WTC11 (cell line): ENCODE measurements around the gene KRR1. TPM values are rescaled to one million over a fixed set of nuclear protein-coding genes. Genes with fewer than 3 reads are reported as not detected.

ENCODE experiments used
- ATAC-seq: fragments of 200-7000 bp; cut with Tn5 transposase; 2 replicates; pipeline ENCODE4 v1.10.0; 2021; ENCODE audit warnings: mild to moderate bottlenecking, moderate library complexity
- CTCF ChIA-PET: fragments of 300-600 bp; sonication (Branson Sonifier 250); formaldehyde crosslinking; loops from one replicate; lab custom pipeline; 2021; ENCODE audit warnings: antibody characterized with exemption; lab: Charles Lee
- POLR2A ChIA-PET: fragments of 350-600 bp; sonication (Branson Sonifier 250); formaldehyde crosslinking; loops from one replicate; lab custom pipeline; 2021; ENCODE audit warnings: antibody characterized with exemption; lab: Charles Lee
- DNase-seq: peaks from one replicate; pipeline ENCODE4 v3.0.0; 2021; ENCODE audit warnings: low spot score
- H3K27ac Mint-ChIP-seq: 2 replicates; pipeline ENCODE4 v1.8.0; 2021; ENCODE audit warnings: mixed read lengths
- H3K27me3 Mint-ChIP-seq: 2 replicates; pipeline ENCODE4 v1.8.0; 2021; ENCODE audit warnings: low read depth, mild to moderate bottlenecking, moderate library complexity, mixed read lengths
- H3K36me3 Mint-ChIP-seq: 2 replicates; pipeline ENCODE4 v1.8.0; 2021; ENCODE audit warnings: mixed read lengths
- H3K4me1 Mint-ChIP-seq: 2 replicates; pipeline ENCODE4 v1.8.0; 2022; ENCODE audit warnings: mixed read lengths
- H3K4me3 Mint-ChIP-seq: 2 replicates; pipeline ENCODE4 v1.8.0; 2021; ENCODE audit warnings: mild to moderate bottlenecking, moderate library complexity, mixed read lengths
- H3K9me3 Mint-ChIP-seq: 2 replicates; pipeline ENCODE4 v1.8.0; 2021; ENCODE audit warnings: mixed read lengths
- ATF1 ChIP-seq: sonication (generic); formaldehyde crosslinking; IDR thresholded peaks from 2 replicates; pipeline ENCODE4 v1.8.1; 2023; ENCODE audit warnings: mild to moderate bottlenecking, moderate library complexity, missing genetic modification reagents
- ATF6 ChIP-seq: sonication (generic); formaldehyde crosslinking; IDR thresholded peaks from 2 replicates; pipeline ENCODE4 v1.8.1; 2023; ENCODE audit warnings: mild to moderate bottlenecking, missing genetic modification reagents
- CBFB ChIP-seq: sonication (generic); formaldehyde crosslinking; IDR thresholded peaks from 2 replicates; pipeline ENCODE4 v1.8.1; 2022; ENCODE audit warnings: mild to moderate bottlenecking, low read depth, missing genetic modification reagents
- ETV6 ChIP-seq: sonication (generic); formaldehyde crosslinking; IDR thresholded peaks from 2 replicates; pipeline ENCODE4 v1.8.1; 2022; ENCODE audit warnings: mild to moderate bottlenecking, missing genetic modification reagents
- FOXK1 ChIP-seq: sonication (generic); formaldehyde crosslinking; IDR thresholded peaks from 2 replicates; pipeline ENCODE4 v1.8.0; 2022; ENCODE audit warnings: mild to moderate bottlenecking, moderate library complexity, missing genetic modification reagents
- HMGA2 ChIP-seq: fragments of 250-450 bp; sonication (Bioruptor Pico); IDR thresholded peaks from 2 replicates; pipeline ENCODE4 v1.4.0; 2021; ENCODE audit warnings: mild to moderate bottlenecking, moderate library complexity
- JUN ChIP-seq: sonication (generic); formaldehyde crosslinking; IDR thresholded peaks from 2 replicates; pipeline ENCODE4 v1.8.0; 2023; ENCODE audit warnings: mild to moderate bottlenecking, missing genetic modification reagents
- MXD4 ChIP-seq: fragments of 250-450 bp; sonication (Bioruptor Pico); IDR thresholded peaks from 2 replicates; pipeline ENCODE4 v1.8.0; 2021; ENCODE audit warnings: mild to moderate bottlenecking, moderate library complexity, borderline replicate concordance
- SOX15 ChIP-seq: fragments of 250-450 bp; sonication (Bioruptor Pico); IDR thresholded peaks from 2 replicates; pipeline ENCODE4 v1.9.0; 2021; ENCODE audit warnings: mild to moderate bottlenecking
- TP53 ChIP-seq: sonication (generic); formaldehyde crosslinking; IDR thresholded peaks from 2 replicates; pipeline ENCODE4 v1.8.1; 2023; ENCODE audit warnings: mild to moderate bottlenecking, missing genetic modification reagents
- ZBTB21 ChIP-seq: sonication (generic); formaldehyde crosslinking; IDR thresholded peaks from 2 replicates; pipeline ENCODE4 v1.8.1; 2023; ENCODE audit warnings: mild to moderate bottlenecking, missing genetic modification reagents, borderline replicate concordance
- ZNF219 ChIP-seq: sonication (generic); formaldehyde crosslinking; IDR thresholded peaks from 2 replicates; pipeline ENCODE4 v1.8.0; 2023; ENCODE audit warnings: missing genetic modification reagents, mild to moderate bottlenecking, borderline replicate concordance
- ZNF232 ChIP-seq: sonication (generic); formaldehyde crosslinking; IDR thresholded peaks from 2 replicates; pipeline ENCODE4 v1.8.0; 2022; ENCODE audit warnings: mild to moderate bottlenecking, missing genetic modification reagents
- ZNF671 ChIP-seq: fragments of 250-450 bp; sonication (Bioruptor Pico); IDR thresholded peaks from 2 replicates; pipeline ENCODE4 v1.8.0; 2021; ENCODE audit warnings: mild to moderate bottlenecking
- total RNA-seq: library from RNA; stranded (reverse); gene quantifications from 3 replicates; pipeline ENCODE4 v1.2.3, GENCODE V29; 2021
- TF ChIP-seq, protein P1 (sequence below): fragments of 250-450 bp; sonication (Bioruptor Pico); IDR thresholded peaks from 2 replicates; pipeline ENCODE4 v1.8.0; 2021; ENCODE audit warnings: mild to moderate bottlenecking
- TF ChIP-seq, protein P2 (sequence below): sonication (generic); formaldehyde crosslinking; IDR thresholded peaks from 2 replicates; pipeline ENCODE4 v1.8.0; 2022; ENCODE audit warnings: mild to moderate bottlenecking, missing genetic modification reagents
- TF ChIP-seq, protein P3 (sequence below): sonication (generic); formaldehyde crosslinking; IDR thresholded peaks from 2 replicates; pipeline ENCODE4 v1.8.1; 2023; ENCODE audit warnings: mild to moderate bottlenecking, moderate library complexity, missing genetic modification reagents
- TF ChIP-seq, protein P4 (sequence below): sonication (generic); formaldehyde crosslinking; IDR thresholded peaks from 2 replicates; pipeline ENCODE4 v1.8.0; 2023; ENCODE audit warnings: missing genetic modification reagents, mild to moderate bottlenecking, borderline replicate concordance

KRR1 gene
- total RNA-seq, 1 experiment from 2014 or later: 59.6 TPM

DNA sequence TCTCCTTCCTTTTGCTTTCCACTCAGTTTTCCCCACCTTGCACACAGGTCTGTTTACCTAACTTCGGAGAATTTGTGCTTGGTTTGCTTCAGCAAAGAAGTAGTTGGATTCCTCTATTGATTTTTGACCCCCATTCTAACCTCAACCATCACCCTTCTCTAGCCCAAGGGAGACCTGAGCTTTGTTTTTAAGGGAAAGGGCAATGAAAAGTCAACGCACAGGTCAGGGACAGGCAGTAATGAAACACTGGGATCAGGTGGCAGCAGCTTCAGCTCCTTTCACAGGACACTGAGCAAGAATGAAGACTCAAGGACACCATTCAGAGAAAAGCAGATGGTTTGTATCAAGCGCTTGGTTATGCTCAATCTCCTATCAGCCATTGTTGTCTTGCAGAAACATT is 46.9 kb upstream of the KRR1 start:
- POLR2A ChIA-PET: no interaction called here
- Mint-ChIP-seq H3K27me3 (no peaks in the 10 kb centered on the region), H3K9me3 (no peaks in the 10 kb centered on the region)
- TF ChIP-seq, protein P1, sequence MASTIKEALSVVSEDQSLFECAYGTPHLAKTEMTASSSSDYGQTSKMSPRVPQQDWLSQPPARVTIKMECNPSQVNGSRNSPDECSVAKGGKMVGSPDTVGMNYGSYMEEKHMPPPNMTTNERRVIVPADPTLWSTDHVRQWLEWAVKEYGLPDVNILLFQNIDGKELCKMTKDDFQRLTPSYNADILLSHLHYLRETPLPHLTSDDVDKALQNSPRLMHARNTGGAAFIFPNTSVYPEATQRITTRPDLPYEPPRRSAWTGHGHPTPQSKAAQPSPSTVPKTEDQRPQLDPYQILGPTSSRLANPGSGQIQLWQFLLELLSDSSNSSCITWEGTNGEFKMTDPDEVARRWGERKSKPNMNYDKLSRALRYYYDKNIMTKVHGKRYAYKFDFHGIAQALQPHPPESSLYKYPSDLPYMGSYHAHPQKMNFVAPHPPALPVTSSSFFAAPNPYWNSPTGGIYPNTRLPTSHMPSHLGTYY: no peak
- TF ChIP-seq, protein P2, sequence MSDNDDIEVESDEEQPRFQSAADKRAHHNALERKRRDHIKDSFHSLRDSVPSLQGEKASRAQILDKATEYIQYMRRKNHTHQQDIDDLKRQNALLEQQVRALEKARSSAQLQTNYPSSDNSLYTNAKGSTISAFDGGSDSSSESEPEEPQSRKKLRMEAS (CRISPR knock-in tag): no peak
- TF ChIP-seq CBFB (CRISPR knock-in tag) (no peak), MXD4 (no peak), ZNF232 (no peak), ZNF219 (no peak), ZBTB21 (CRISPR knock-in tag) (no peak), ETV6 (no peak), FOXK1 (no peak), HMGA2 (CRISPR knock-in tag) (no peak)
- TF ChIP-seq, protein P3, sequence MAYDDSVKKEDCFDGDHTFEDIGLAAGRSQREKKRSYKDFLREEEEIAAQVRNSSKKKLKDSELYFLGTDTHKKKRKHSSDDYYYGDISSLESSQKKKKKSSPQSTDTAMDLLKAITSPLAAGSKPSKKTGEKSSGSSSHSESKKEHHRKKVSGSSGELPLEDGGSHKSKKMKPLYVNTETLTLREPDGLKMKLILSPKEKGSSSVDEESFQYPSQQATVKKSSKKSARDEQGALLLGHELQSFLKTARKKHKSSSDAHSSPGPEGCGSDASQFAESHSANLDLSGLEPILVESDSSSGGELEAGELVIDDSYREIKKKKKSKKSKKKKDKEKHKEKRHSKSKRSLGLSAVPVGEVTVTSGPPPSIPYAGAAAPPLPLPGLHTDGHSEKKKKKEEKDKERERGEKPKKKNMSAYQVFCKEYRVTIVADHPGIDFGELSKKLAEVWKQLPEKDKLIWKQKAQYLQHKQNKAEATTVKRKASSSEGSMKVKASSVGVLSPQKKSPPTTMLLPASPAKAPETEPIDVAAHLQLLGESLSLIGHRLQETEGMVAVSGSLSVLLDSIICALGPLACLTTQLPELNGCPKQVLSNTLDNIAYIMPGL (CRISPR knock-in tag): no peak
- TF ChIP-seq, all 79 proteins: peak for 0
- Mint-ChIP-seq H3K4me3 (no peak overlapping the region), H3K4me1 (peaks cover 14% of the 10 kb centered on the region), H3K36me3 (no peaks in the 10 kb centered on the region), H3K27ac (no peak overlapping the region)
- DNase-seq: no peak
- CTCF ChIA-PET: no interaction called here
- ATAC-seq: no peak

GRCh38 chr12:75556311-75556899 is 45.0 kb upstream of the KRR1 start:
- CTCF ChIA-PET: interaction anchor here (1.5 kb wide), 1 partner anchor 481 kb away, joined by 5 read pairs; no protein-coding TSS in a partner anchor

DNA sequence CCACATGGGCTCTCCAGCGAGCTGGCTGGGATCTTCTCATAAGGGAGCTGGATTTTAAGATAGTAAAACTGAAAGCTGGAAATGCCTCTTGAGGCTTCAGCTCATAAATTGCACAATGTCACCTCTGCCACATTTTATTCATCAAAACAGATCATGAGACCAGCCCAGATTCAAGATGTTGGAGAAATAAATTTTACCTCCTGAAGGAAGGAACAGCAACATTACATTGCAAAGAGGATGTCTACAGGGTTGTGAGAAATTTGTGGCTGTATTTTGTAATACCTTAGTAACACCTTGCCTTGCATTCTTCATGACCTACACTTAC is 43.1 kb upstream of the KRR1 start:
- Mint-ChIP-seq H3K27ac (no peak overlapping the region), H3K36me3 (no peaks in the 10 kb centered on the region), H3K9me3 (no peaks in the 10 kb centered on the region), H3K4me3 (no peak overlapping the region), H3K27me3 (no peaks in the 10 kb centered on the region), H3K4me1 (peaks cover 19% of the 10 kb centered on the region)
- DNase-seq: no peak
- ChIA-PET CTCF (interaction anchor here (0.9 to 1.8 kb wide), 2 partner anchors 26 to 69 kb away, joined by 3 to 6 read pairs; no protein-coding TSS in a partner anchor), POLR2A (no interaction called here)
- TF ChIP-seq HMGA2 (CRISPR knock-in tag): no peak
- TF ChIP-seq, protein P4, sequence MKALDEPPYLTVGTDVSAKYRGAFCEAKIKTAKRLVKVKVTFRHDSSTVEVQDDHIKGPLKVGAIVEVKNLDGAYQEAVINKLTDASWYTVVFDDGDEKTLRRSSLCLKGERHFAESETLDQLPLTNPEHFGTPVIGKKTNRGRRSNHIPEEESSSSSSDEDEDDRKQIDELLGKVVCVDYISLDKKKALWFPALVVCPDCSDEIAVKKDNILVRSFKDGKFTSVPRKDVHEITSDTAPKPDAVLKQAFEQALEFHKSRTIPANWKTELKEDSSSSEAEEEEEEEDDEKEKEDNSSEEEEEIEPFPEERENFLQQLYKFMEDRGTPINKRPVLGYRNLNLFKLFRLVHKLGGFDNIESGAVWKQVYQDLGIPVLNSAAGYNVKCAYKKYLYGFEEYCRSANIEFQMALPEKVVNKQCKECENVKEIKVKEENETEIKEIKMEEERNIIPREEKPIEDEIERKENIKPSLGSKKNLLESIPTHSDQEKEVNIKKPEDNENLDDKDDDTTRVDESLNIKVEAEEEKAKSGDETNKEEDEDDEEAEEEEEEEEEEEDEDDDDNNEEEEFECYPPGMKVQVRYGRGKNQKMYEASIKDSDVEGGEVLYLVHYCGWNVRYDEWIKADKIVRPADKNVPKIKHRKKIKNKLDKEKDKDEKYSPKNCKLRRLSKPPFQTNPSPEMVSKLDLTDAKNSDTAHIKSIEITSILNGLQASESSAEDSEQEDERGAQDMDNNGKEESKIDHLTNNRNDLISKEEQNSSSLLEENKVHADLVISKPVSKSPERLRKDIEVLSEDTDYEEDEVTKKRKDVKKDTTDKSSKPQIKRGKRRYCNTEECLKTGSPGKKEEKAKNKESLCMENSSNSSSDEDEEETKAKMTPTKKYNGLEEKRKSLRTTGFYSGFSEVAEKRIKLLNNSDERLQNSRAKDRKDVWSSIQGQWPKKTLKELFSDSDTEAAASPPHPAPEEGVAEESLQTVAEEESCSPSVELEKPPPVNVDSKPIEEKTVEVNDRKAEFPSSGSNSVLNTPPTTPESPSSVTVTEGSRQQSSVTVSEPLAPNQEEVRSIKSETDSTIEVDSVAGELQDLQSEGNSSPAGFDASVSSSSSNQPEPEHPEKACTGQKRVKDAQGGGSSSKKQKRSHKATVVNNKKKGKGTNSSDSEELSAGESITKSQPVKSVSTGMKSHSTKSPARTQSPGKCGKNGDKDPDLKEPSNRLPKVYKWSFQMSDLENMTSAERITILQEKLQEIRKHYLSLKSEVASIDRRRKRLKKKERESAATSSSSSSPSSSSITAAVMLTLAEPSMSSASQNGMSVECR (CRISPR knock-in tag): no peak
- no peak for TF ChIP-seq ATF6 (CRISPR knock-in tag)
- TF ChIP-seq, protein P2 (CRISPR knock-in tag): no peak
- no peak for ATAC-seq

More at GRCh38 chr12:75556311-75556899, 45.0 kb upstream of the KRR1 start:
- Mint-ChIP-seq H3K36me3 (no peaks in the 10 kb centered on the region), H3K9me3 (no peaks in the 10 kb centered on the region), H3K27ac (no peak overlapping the region), H3K4me3 (no peak overlapping the region), H3K27me3 (no peaks in the 10 kb centered on the region), H3K4me1 (peaks cover 19% of the 10 kb centered on the region)
- no peak for DNase-seq
- TF ChIP-seq TP53 (CRISPR knock-in tag) (no peak), JUN (CRISPR knock-in tag) (no peak), SOX15 (no peak), ATF1 (no peak), ZNF671 (CRISPR knock-in tag) (no peak)
- POLR2A ChIA-PET: interaction anchor here (0.6 kb wide), 1 partner anchor 108 kb away, joined by 4 read pairs; no protein-coding TSS in a partner anchor
- ATAC-seq: no peak
